HEK293T (cell line): ENCODE data around the gene MACO1.

Experiments used
- CTCF ChIA-PET: fragments of 350-600 bp; formaldehyde crosslinking; extraction: SDS; loops from one replicate; lab custom pipeline; 2021; ENCODE audit warnings: antibody characterized with exemption, inconsistent platforms; lab: Yijun Ruan, JAX
- POLR2A ChIA-PET: fragments of 350-600 bp; formaldehyde crosslinking; extraction: SDS; loops from one replicate; lab custom pipeline; 2020; ENCODE audit warnings: antibody characterized with exemption, inconsistent platforms; lab: Yijun Ruan, JAX
- DNase-seq: peaks from one replicate; pipeline ENCODE4 v3.0.0; 2012; ENCODE audit warnings: mixed read lengths; ENCODE audit errors: extremely low spot score
- ARNT ChIP-seq: fragments of 450-650 bp; IDR thresholded peaks from 2 replicates; pipeline ENCODE4 v1.6.1; 2017; ENCODE audit warnings: mild to moderate bottlenecking
- BHLHE40 ChIP-seq: fragments of 450-650 bp; IDR thresholded peaks from 2 replicates; pipeline ENCODE4 v1.6.1; 2016; ENCODE audit warnings: mild to moderate bottlenecking, moderate library complexity, borderline replicate concordance
- CTBP1 ChIP-seq: fragments of 450-650 bp; IDR thresholded peaks from 2 replicates; pipeline ENCODE4 v1.6.1; 2016; ENCODE audit warnings: borderline replicate concordance
- ELF4 ChIP-seq: fragments of 450-650 bp; IDR thresholded peaks from 2 replicates; pipeline ENCODE4 v1.6.1; 2017; ENCODE audit warnings: antibody characterized with exemption
- FOXA1 ChIP-seq: fragments of 450-650 bp; IDR thresholded peaks from 2 replicates; pipeline ENCODE4 v1.6.1; 2016; ENCODE audit warnings: mild to moderate bottlenecking
- FOXK2 ChIP-seq: fragments of 450-650 bp; IDR thresholded peaks from 2 replicates; pipeline ENCODE4 v1.6.1; 2016; ENCODE audit warnings: mild to moderate bottlenecking
- FOXM1 ChIP-seq: fragments of 450-650 bp; IDR thresholded peaks from 2 replicates; pipeline ENCODE4 v1.6.1; 2017; ENCODE audit warnings: mild to moderate bottlenecking, borderline replicate concordance
- HDGF ChIP-seq: fragments of 450-650 bp; IDR thresholded peaks from 2 replicates; pipeline ENCODE4 v1.6.1; 2017; ENCODE audit warnings: antibody characterized with exemption, borderline replicate concordance
- L3MBTL2 ChIP-seq: fragments of 450-650 bp; conservative IDR thresholded peaks from 2 replicates; pipeline ENCODE4 v1.6.1; 2016; ENCODE audit warnings: mild to moderate bottlenecking
- LEF1 ChIP-seq: fragments of 450-650 bp; IDR thresholded peaks from 2 replicates; pipeline ENCODE4 v1.6.1; 2017; ENCODE audit warnings: mild to moderate bottlenecking, borderline replicate concordance
- NFRKB ChIP-seq: fragments of 450-650 bp; IDR thresholded peaks from 2 replicates; pipeline ENCODE4 v1.6.1; 2016; ENCODE audit warnings: mild to moderate bottlenecking, moderate library complexity
- PKNOX1 ChIP-seq: fragments of 450-650 bp; IDR thresholded peaks from 2 replicates; pipeline ENCODE4 v1.6.1; 2016
- SP1 ChIP-seq: fragments of 450-650 bp; IDR thresholded peaks from 2 replicates; pipeline ENCODE4 v1.6.1; 2017
- SUZ12 ChIP-seq: fragments of 450-650 bp; IDR thresholded peaks from 2 replicates; pipeline ENCODE4 v1.6.1; 2016; ENCODE audit warnings: mild to moderate bottlenecking
- TARDBP ChIP-seq: fragments of 450-650 bp; IDR thresholded peaks from 2 replicates; pipeline ENCODE4 v1.6.1; 2016
- ZNF384 ChIP-seq: fragments of 450-650 bp; IDR thresholded peaks from 2 replicates; pipeline ENCODE4 v1.6.1; 2016

Gene MACO1

GRCh38 chr1:25540750-25541342 is 110.1 kb downstream of the MACO1 start:
- CTCF ChIA-PET = no interaction called here
- POLR2A ChIA-PET = no interaction called here
- DNase-seq = no peak
- TF ChIP-seq L3MBTL2 = no peak
- TF ChIP-seq BHLHE40 = no peak
- no peak for TF ChIP-seq NFRKB
- TF ChIP-seq FOXM1 = no peak
- no peak for TF ChIP-seq FOXA1

GRCh38 chr1:25541425-25541824 is 110.7 kb downstream of the MACO1 start:
- no peak for DNase-seq
- POLR2A ChIA-PET = no interaction called here
- TF ChIP-seq PKNOX1 = no peak
- TF ChIP-seq ARNT = no peak
- TF ChIP-seq SUZ12 = no peak
- TF ChIP-seq FOXK2 = no peak
- no peak for TF ChIP-seq BHLHE40
- TF ChIP-seq L3MBTL2 = no peak
- TF ChIP-seq NFRKB = no peak
- no peak for TF ChIP-seq LEF1
- TF ChIP-seq CTBP1 = no peak
- CTCF ChIA-PET = no interaction called here

GRCh38 chr1:25541889-25542658 is 111.4 kb downstream of the MACO1 start:
- TF ChIP-seq SP1 (no peak), ZNF384 (no peak), ARNT (no peak), BHLHE40 (no peak), FOXM1 (no peak), NFRKB (no peak), LEF1 (no peak), CTBP1 (no peak), L3MBTL2 (no peak), FOXK2 (no peak), FOXA1 (no peak), HDGF (no peak)
- ChIA-PET CTCF (no interaction called here), POLR2A (no interaction called here)
- DNase-seq = no peak

- TF ChIP-seq ARNT (no peak), SP1 (no peak), ELF4 (no peak), BHLHE40 (no peak), FOXM1 (no peak), FOXK2 (no peak), CTBP1 (no peak), PKNOX1 (no peak), SUZ12 (no peak), TARDBP (no peak)
- CTCF ChIA-PET = no interaction called here
- POLR2A ChIA-PET = interaction anchor here (0.6 kb wide), 1 partner anchor 23 kb away, joined by 3 read pairs; no protein-coding TSS in a partner anchor
These were observed 112.3 kb downstream of the MACO1 start for GRCh38 chr1:25543005-25543424.

GRCh38 chr1:25543425-25544242 is 112.9 kb downstream of the MACO1 start, which contains the start of gene LDLRAP1:
LDLRAP1 (plus strand) TSS chr1:25543606; CDS start chr1:25543699, 93 bp downstream.
- TF ChIP-seq ZNF384 (no peak), FOXK2 (no peak), BHLHE40 (no peak), HDGF (no peak), CTBP1 (no peak), NFRKB (no peak), FOXA1 (no peak), SP1 (no peak), PKNOX1 (no peak), TARDBP (no peak), L3MBTL2 (no peak), ELF4 (no peak), LEF1 (no peak), SUZ12 (no peak), FOXM1 (no peak), ARNT (no peak)
- peak; percentile 97 for DNase-seq
- POLR2A ChIA-PET = interaction anchor here (0.6 to 1.6 kb wide), 3 partner anchors 22 to 38 kb away, joined by 3 read pairs; no protein-coding TSS in a partner anchor
- CTCF ChIA-PET = no interaction called here

More at GRCh38 chr1:25543005-25543424, 112.3 kb downstream of the MACO1 start:
- DNase-seq = no peak
